Placental epithelial cell (primary cell): ENCODE measurements around the gene RTN3. TPM values are rescaled to one million over a fixed set of nuclear protein-coding genes. Genes with fewer than 3 reads are reported as not detected.

Source experiments
- small RNA-seq: library from RNA; depleted of rRNA; stranded (forward); fragments of <200 nt; gene quantifications from one replicate; pipeline ENCODE3, GENCODE V24; 2012
- total RNA-seq: library from RNA; depleted of rRNA; stranded (reverse); fragments of >200 nt; gene quantifications from 2 replicates; pipeline ENCODE4 v1.2.3, GENCODE V29; 2012

RTN3 gene, protein sequence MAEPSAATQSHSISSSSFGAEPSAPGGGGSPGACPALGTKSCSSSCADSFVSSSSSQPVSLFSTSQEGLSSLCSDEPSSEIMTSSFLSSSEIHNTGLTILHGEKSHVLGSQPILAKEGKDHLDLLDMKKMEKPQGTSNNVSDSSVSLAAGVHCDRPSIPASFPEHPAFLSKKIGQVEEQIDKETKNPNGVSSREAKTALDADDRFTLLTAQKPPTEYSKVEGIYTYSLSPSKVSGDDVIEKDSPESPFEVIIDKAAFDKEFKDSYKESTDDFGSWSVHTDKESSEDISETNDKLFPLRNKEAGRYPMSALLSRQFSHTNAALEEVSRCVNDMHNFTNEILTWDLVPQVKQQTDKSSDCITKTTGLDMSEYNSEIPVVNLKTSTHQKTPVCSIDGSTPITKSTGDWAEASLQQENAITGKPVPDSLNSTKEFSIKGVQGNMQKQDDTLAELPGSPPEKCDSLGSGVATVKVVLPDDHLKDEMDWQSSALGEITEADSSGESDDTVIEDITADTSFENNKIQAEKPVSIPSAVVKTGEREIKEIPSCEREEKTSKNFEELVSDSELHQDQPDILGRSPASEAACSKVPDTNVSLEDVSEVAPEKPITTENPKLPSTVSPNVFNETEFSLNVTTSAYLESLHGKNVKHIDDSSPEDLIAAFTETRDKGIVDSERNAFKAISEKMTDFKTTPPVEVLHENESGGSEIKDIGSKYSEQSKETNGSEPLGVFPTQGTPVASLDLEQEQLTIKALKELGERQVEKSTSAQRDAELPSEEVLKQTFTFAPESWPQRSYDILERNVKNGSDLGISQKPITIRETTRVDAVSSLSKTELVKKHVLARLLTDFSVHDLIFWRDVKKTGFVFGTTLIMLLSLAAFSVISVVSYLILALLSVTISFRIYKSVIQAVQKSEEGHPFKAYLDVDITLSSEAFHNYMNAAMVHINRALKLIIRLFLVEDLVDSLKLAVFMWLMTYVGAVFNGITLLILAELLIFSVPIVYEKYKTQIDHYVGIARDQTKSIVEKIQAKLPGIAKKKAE
- 37.3 and 42.4 TPM in 2 replicates for total RNA-seq

DNA sequence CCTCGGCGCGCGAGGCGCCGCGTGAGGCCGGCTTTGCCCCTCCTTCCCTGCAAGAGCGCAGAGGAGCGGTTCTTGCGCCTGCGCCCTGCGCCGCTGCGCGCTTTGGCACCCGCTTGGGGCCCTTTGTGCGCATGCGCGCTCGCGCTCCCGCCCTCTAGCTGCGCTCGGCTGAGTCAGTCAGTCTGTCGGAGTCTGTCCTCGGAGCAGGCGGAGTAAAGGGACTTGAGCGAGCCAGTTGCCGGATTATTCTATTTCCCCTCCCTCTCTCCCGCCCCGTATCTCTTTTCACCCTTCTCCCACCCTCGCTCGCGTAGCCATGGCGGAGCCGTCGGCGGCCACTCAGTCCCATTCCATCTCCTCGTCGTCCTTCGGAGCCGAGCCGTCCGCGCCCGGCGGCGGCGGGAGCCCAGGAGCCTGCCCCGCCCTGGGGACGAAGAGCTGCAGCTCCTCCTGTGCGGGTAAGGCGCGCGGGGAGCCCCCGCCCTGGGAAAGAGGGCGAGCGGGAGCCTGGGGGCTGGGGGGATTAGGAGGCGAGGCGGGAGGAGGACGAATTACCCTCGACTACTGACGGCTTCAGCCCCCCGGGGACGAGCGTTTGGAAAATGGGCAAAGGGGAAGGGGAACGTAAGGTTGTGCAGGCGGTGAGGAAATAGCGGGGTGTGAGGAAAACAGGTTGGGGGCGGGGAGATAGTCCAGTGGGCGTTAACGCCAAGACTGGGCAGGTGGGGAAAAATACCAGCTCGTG, at the start of gene RTN3:
Gene RTN3, plus strand, starts transcription at position 180 of the 745 bp plus-strand sequence. Its CDS starts 137 bp downstream, at position 317.

DNA sequence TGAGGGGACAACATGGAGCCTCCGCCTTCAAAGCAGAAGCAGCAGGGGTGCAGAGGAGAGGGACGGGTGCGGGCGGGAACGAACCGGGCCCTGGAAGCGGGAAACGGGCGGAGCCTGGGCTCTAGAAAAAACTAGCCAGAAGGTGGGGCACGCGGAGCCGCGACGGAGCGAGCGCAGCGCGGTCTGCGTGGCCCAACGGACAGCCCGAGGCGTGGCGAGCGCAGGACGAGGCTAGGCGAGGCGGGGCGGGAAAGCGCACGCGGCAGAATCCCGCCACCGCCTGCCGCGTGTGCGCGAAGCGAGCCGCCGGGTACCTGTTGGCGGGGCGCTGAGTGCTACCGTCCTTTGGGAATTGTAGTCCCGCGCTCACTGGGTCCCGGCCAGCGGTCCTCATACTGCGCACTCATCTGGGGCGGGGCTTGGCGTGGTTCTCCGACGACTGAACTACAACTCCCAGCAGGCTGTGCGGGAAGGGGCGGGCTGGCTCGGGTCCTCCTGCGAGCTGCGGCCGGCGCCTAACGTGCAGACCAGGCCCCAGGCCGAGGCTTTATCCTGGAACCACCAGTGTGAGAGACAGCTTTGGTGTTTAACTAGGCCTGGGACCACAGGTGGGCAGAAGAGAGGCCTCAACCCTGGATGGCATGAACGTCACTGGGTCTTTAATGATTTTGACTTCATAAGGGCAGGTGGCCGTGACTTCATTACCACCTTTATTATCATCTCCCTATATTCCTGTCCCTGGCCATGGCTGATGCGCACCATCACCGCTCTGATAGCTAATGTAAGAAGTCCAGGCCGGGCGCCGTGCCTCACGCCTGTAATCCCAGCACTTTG, 9.8 kb upstream of the RTN3 start, which contains the start of gene ATL3:
Gene ATL3, minus strand, starts transcription at position 55 of the 834 bp plus-strand sequence. Its CDS starts 41 bp downstream, at position 14.

DNA sequence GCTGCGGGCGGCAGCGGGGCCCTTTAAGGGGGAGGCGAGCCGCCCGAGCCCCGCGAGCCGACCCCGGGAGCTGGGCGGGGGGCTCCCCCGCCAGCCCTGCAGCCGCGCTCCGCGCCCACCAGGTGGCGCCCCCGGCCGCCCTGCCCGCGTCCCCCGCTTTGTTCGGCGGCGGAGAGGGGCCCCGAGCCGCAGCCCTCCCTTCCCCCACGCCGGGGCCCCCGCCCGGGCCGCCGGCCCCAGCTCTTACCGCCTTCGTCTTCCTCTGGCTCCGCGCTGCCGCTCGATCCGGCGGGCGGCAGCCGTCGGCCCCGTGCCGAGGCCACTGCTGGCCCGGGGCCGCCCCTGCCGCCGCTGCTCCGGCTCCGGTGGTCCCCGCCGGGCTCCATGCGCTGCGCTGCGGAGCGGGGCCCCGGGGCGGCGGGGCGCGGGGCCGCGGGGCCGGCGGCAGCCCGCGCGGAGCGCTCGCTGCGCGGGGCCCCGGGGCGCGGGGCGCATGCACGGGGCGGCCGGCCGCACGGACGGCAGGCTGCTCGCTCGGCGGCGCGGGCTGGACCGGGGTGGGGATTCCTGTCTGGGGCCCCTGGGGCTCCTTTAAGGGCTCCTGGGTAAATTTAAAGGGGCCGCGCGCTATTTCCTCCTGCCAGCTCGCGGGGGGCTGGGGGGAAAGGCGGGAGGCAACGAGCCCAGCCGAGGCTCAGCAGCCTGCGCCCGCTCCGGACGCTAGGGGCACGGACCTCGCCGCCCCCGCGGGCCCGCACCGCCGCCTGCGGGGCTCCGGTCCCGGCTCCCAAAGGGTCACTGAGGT, 87.1 kb downstream of the RTN3 start, which contains the start of gene ZFTA:
Gene ZFTA, minus strand, starts transcription at position 539 of the 805 bp plus-strand sequence. Its CDS starts 153 bp downstream, at position 386.

Small RNA genes lying within 50 kb of the gene (small RNA-seq; reads per million reads assigned to genes)
- gene AP000753.3 (not detected), gene RN7SL596P (not detected)

Other genes starting within 250 kb of the RTN3 start
- 5.9 and 6.1 TPM in 2 replicates for gene PLAAT5, start 190.3 kb upstream of the RTN3 start, total RNA-seq
- not detected in 2 replicates for gene LGALS12, start 175.4 kb upstream of the RTN3 start, total RNA-seq
- gene PLAAT4, start 144.7 kb upstream of the RTN3 start, total RNA-seq, result 0.39 TPM in 1 of 2 replicates, not detected in the other
- gene PLAAT2, start 118.1 kb upstream of the RTN3 start, total RNA-seq, result 2.7 and 4.7 TPM in 2 replicates
- gene PLAAT3, start 67.1 kb upstream of the RTN3 start, total RNA-seq, result 8.6 and 18.3 TPM in 2 replicates
- 90.3 and 134 TPM in 2 replicates for gene ATL3, start 10.1 kb upstream of the RTN3 start, total RNA-seq
- 25.2 and 27.9 TPM in 2 replicates for gene ZFTA, start 87.3 kb downstream of the RTN3 start, total RNA-seq
- gene SPINDOC, start 132.0 kb downstream of the RTN3 start, total RNA-seq, result 16.6 and 27.9 TPM in 2 replicates
- 31.4 and 37.7 TPM in 2 replicates for gene MARK2, start 157.6 kb downstream of the RTN3 start, total RNA-seq
- gene RCOR2, start 235.7 kb downstream of the RTN3 start, total RNA-seq, result 2.9 and 4.3 TPM in 2 replicates